ENCODE results near the gene UBXN10.

GRCh38 chr1:20178634-20179370 is 7.1 kb upstream of the UBXN10 start:
- TF ChIP-seq POLR2AphosphoS5 (IDR thresholded peaks at IDR 0.05; ENCODE audit: low read depth, low read length): no peak
- no peak for TF ChIP-seq POLR2A (IDR thresholded peaks at IDR 0.05; ENCODE audit: low read depth, low read length)
- TF ChIP-seq TAF1 (IDR thresholded peaks at IDR 0.05; ENCODE audit: borderline replicate concordance, low read depth, low read length): no peak

Measured in GM12892 (cell line).